Measurements from ENCODE around the gene VRK1.

The VRK1 gene

DNA sequence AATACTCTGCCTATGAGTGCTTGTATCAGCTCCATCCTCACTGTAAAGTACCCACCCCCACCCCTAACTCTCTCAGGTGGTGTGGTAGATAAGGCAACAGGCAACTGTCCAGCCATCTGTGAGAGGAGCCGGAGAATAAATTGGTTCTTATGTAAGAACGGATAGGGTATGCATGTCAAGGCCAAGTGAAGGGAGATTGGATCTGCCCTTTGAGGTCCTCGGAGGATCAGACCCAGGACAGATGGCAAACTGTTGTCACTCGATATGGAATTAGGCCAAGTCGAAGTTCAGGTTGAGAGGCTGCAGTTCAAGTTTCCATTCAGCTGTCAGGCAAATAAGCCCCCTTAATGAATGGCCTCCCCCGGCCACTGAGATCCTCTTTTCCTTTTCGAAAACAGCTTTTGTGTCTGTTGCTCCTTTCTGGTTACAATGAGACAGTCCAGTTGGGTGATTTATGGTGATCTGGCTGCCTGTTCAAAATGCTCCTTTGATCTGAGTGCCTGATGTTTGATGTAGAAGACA is 120.3 kb downstream of the VRK1 start:
- TF ChIP-seq NFIC (IDR thresholded peaks at IDR 0.05): no peak
- TF ChIP-seq TAF1 (IDR thresholded peaks at IDR 0.05; ENCODE audit: low read depth): no peak
- no peak for TF ChIP-seq CEBPB (IDR thresholded peaks at IDR 0.05)
- no peak for TF ChIP-seq TCF12 (IDR thresholded peaks at IDR 0.05; ENCODE audit: low read depth)
- TF ChIP-seq ZBTB7A (IDR thresholded peaks at IDR 0.05; ENCODE audit: low read depth): no peak
- TF ChIP-seq TEAD4 (IDR thresholded peaks at IDR 0.05): no peak
- TF ChIP-seq, protein P1, sequence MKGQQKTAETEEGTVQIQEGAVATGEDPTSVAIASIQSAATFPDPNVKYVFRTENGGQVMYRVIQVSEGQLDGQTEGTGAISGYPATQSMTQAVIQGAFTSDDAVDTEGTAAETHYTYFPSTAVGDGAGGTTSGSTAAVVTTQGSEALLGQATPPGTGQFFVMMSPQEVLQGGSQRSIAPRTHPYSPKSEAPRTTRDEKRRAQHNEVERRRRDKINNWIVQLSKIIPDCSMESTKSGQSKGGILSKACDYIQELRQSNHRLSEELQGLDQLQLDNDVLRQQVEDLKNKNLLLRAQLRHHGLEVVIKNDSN (IDR thresholded peaks at IDR 0.05): no peak
- TF ChIP-seq, protein P2, sequence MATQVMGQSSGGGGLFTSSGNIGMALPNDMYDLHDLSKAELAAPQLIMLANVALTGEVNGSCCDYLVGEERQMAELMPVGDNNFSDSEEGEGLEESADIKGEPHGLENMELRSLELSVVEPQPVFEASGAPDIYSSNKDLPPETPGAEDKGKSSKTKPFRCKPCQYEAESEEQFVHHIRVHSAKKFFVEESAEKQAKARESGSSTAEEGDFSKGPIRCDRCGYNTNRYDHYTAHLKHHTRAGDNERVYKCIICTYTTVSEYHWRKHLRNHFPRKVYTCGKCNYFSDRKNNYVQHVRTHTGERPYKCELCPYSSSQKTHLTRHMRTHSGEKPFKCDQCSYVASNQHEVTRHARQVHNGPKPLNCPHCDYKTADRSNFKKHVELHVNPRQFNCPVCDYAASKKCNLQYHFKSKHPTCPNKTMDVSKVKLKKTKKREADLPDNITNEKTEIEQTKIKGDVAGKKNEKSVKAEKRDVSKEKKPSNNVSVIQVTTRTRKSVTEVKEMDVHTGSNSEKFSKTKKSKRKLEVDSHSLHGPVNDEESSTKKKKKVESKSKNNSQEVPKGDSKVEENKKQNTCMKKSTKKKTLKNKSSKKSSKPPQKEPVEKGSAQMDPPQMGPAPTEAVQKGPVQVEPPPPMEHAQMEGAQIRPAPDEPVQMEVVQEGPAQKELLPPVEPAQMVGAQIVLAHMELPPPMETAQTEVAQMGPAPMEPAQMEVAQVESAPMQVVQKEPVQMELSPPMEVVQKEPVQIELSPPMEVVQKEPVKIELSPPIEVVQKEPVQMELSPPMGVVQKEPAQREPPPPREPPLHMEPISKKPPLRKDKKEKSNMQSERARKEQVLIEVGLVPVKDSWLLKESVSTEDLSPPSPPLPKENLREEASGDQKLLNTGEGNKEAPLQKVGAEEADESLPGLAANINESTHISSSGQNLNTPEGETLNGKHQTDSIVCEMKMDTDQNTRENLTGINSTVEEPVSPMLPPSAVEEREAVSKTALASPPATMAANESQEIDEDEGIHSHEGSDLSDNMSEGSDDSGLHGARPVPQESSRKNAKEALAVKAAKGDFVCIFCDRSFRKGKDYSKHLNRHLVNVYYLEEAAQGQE (IDR thresholded peaks at IDR 0.05; ENCODE audit: low read depth): no peak
- no peak for TF ChIP-seq RAD21 (IDR thresholded peaks at IDR 0.05; ENCODE audit: low read depth)

DNA sequence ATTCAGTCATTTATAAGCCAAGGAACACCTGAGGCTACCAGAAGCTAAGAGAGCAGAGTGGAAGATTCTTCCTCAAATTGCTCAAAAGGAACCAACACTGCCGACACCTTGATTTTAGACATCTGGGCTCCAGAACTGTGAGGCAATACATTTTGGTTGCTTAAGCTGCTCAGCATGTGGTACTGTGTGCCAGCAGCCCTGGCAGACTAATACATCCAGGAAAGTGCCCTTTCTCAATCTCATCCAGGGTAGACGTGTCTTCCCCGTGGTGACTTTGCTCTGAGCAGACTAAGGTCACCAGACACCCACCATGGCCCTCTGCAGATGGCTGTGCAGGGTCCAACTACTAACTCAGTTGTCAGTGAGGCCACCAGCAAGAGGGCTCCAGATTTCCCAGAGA is 122.8 kb downstream of the VRK1 start:
- TF ChIP-seq RAD21 (IDR thresholded peaks at IDR 0.05; ENCODE audit: low read depth) (no peak), TEAD4 (IDR thresholded peaks at IDR 0.05) (no peak), YY1 (IDR thresholded peaks at IDR 0.05; ENCODE audit: low read depth) (no peak), FOXM1 (IDR thresholded peaks at IDR 0.05; ENCODE audit: borderline replicate concordance, low read depth) (no peak), NFIC (IDR thresholded peaks at IDR 0.05) (no peak), EGR1 (IDR thresholded peaks at IDR 0.05) (no peak), TCF12 (IDR thresholded peaks at IDR 0.05; ENCODE audit: low read depth) (no peak), CEBPB (IDR thresholded peaks at IDR 0.05) (no peak), EP300 (IDR thresholded peaks at IDR 0.05; ENCODE audit: borderline replicate concordance) (no peak), CREB1 (IDR thresholded peaks at IDR 0.05; ENCODE audit: low read depth) (no peak), ZBTB7A (IDR thresholded peaks at IDR 0.05; ENCODE audit: low read depth) (no peak), TAF1 (IDR thresholded peaks at IDR 0.05; ENCODE audit: low read depth) (no peak)
- TF ChIP-seq, protein P3, sequence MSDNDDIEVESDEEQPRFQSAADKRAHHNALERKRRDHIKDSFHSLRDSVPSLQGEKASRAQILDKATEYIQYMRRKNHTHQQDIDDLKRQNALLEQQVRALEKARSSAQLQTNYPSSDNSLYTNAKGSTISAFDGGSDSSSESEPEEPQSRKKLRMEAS (IDR thresholded peaks at IDR 0.05): no peak
- TF ChIP-seq, protein P1 (IDR thresholded peaks at IDR 0.05): no peak
- TF ChIP-seq, protein P2 (IDR thresholded peaks at IDR 0.05; ENCODE audit: low read depth): no peak

DNA sequence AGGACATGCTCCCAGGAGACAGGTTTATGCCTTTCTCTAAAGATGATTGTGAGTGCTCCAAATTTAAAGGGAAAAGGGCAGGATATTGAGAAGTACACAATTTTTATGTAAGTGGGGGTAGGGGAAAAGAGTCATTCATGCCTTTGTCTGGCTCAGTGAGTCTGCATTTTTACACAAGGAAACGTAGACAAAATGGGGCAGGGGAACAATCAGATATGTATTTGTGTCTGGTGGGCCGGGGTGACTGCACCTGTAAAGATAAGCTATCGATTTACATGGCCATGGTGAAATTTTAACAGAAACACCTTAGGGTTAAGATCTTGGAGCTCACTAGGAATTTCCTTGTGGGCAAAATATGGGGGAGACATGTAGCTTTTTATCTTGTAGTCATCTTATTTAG is 123.6 kb downstream of the VRK1 start:
- TF ChIP-seq TCF12 (IDR thresholded peaks at IDR 0.05; ENCODE audit: low read depth) (no peak), RAD21 (IDR thresholded peaks at IDR 0.05; ENCODE audit: low read depth) (no peak), EP300 (IDR thresholded peaks at IDR 0.05; ENCODE audit: borderline replicate concordance) (no peak), TEAD4 (IDR thresholded peaks at IDR 0.05) (no peak), FOXM1 (IDR thresholded peaks at IDR 0.05; ENCODE audit: borderline replicate concordance, low read depth) (no peak), CREB1 (IDR thresholded peaks at IDR 0.05; ENCODE audit: low read depth) (no peak), NFIC (IDR thresholded peaks at IDR 0.05) (no peak), ZBTB7A (IDR thresholded peaks at IDR 0.05; ENCODE audit: low read depth) (no peak), TAF1 (IDR thresholded peaks at IDR 0.05; ENCODE audit: low read depth) (no peak), YY1 (IDR thresholded peaks at IDR 0.05; ENCODE audit: low read depth) (no peak), EGR1 (IDR thresholded peaks at IDR 0.05) (no peak)
- TF ChIP-seq, protein P3 (IDR thresholded peaks at IDR 0.05): no peak
- TF ChIP-seq, protein P2 (IDR thresholded peaks at IDR 0.05; ENCODE audit: low read depth): no peak
- TF ChIP-seq, protein P1 (IDR thresholded peaks at IDR 0.05): no peak

DNA sequence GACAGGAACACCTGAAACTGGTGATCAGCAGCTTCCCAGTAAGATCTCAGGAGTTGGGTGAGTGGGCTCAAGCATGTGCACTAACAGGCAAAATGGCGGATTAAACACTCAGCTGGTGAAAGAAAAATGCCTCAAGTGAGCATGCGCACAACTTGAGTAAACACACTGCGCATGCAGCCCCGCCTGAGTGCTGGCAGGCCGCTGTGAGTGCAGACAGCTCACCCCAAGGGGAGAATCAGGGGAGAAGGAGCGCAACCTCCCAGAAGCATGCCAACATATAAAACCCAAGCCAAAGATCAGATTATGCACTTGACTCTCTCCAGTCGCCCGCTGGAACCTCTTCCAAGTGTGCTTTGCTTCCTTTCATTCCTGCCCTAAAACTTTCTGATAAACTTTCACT is 125.8 kb downstream of the VRK1 start:
- TF ChIP-seq ZBTB7A (IDR thresholded peaks at IDR 0.05; ENCODE audit: low read depth) (no peak), TAF1 (IDR thresholded peaks at IDR 0.05; ENCODE audit: low read depth) (no peak), EGR1 (IDR thresholded peaks at IDR 0.05) (no peak), TEAD4 (IDR thresholded peaks at IDR 0.05) (no peak), CREB1 (IDR thresholded peaks at IDR 0.05; ENCODE audit: low read depth) (no peak), TCF12 (IDR thresholded peaks at IDR 0.05; ENCODE audit: low read depth) (no peak), RAD21 (IDR thresholded peaks at IDR 0.05; ENCODE audit: low read depth) (no peak), CEBPB (IDR thresholded peaks at IDR 0.05) (no peak), YY1 (IDR thresholded peaks at IDR 0.05; ENCODE audit: low read depth) (no peak), NFIC (IDR thresholded peaks at IDR 0.05) (no peak), EP300 (IDR thresholded peaks at IDR 0.05; ENCODE audit: borderline replicate concordance) (no peak), FOXM1 (IDR thresholded peaks at IDR 0.05; ENCODE audit: borderline replicate concordance, low read depth) (no peak)
- TF ChIP-seq, protein P3 (IDR thresholded peaks at IDR 0.05): no peak
- TF ChIP-seq, protein P1 (IDR thresholded peaks at IDR 0.05): no peak
- TF ChIP-seq, protein P2 (IDR thresholded peaks at IDR 0.05; ENCODE audit: low read depth): no peak

Measured in Ishikawa (cell line).